ENCODE measurements around the gene MPZL1. TPM values are rescaled to one million over a fixed set of nuclear protein-coding genes. Genes with fewer than 3 reads are reported as not detected.

Gene MPZL1
- total and polyA plus RNA-seq, 2 of the 8 experiments (the other 6 are each of a cell fraction or from before 2014, with no cell fraction given) = 37.8 to 120 TPM

DNA sequence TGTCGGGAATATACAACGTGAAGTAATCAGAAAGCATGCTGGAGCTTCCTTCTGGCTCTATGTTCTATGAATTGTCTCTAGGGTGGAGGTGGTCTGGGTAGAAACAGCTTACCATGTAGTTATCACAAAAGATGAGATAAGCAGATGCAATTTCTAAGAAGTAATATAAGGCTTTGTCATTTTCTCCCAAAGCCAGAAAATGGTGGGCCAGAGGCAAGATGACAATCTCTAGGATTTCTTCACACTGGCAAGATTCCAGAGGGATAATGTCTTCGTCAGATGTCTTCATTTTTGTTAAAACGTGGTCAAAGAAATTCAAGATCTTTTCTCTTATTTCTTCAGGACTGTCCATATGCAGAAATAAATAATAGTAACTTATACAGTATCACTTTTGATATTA, 114.4 kb downstream of the MPZL1 start:
- no peak overlapping the region for H3K18ac ChIP-seq (ENCODE audit: extremely low read depth, low read length)
- no peak overlapping the region for H2BK12ac ChIP-seq (ENCODE audit: low read depth, low read length)
- no peak overlapping the region for H3K4ac ChIP-seq (replicated peaks; ENCODE audit: insufficient read length, low read depth, low read length)
- H3K9me3 ChIP-seq (ENCODE audit: insufficient read depth in 2 of 2, low read depth in 1 of 2, low read length in 1 of 2) = no peaks in the 10 kb centered on the region
- no peak overlapping the region for H3K9ac ChIP-seq (replicated peaks in 1 of 4; ENCODE audit: extremely low read depth in 1 of 4, low read depth in 3 of 4, low read length in 3 of 4)
- H2AK5ac ChIP-seq (ENCODE audit: low read depth, low read length) = no peak overlapping the region
- H2BK120ac ChIP-seq (replicated peaks; ENCODE audit: low read depth, low read length) = no peak overlapping the region
- no peak overlapping the region for H2BK20ac ChIP-seq (ENCODE audit: low read length)
- no peak overlapping the region for H4K8ac ChIP-seq (ENCODE audit: extremely low read depth, insufficient read depth, low read length)
- no peak overlapping the region for H3K4me2 ChIP-seq (ENCODE audit: insufficient read depth in 1 of 2, low read depth in 2 of 2, low read length in 2 of 2)
- H3K36me3 ChIP-seq (ENCODE audit: control insufficient read depth in 2 of 4, insufficient read depth in 4 of 4, low read length in 3 of 4) = no peaks in the 10 kb centered on the region
- no peaks in the 10 kb centered on the region for H3K79me1 ChIP-seq (ENCODE audit: low read depth, low read length)
- DNase-seq (ENCODE audit: low read depth in 1 of 2, low spot score in 2 of 2) = no peak
- no peak overlapping the region for H3K27ac ChIP-seq (ENCODE audit: low read depth, low read length)
- 85% methylated on average over 4 of the region's 4 CpGs; no CpG with 5 or more reads in 1 of the 2 experiments for WGBS, 2 experiments (ENCODE audit: extremely low coverage in 1 of 2, insufficient coverage in 1 of 2, insufficient read length in 1 of 2, insufficient replicate concordance in 2 of 2, low coverage in 1 of 2, low lambda C conversion rate in 2 of 2, missing lambda C conversion rate in 1 of 2)
- H3K23ac ChIP-seq (ENCODE audit: insufficient read length) = no peak overlapping the region
- no peaks in the 10 kb centered on the region for H3K4me1 ChIP-seq (replicated peaks in 1 of 4; ENCODE audit: control insufficient read depth in 3 of 4, insufficient read depth in 4 of 4, low read length in 3 of 4)
- no peak overlapping the region for H2BK5ac ChIP-seq (ENCODE audit: low read depth, low read length)
- H2BK15ac ChIP-seq (ENCODE audit: low read length) = no peak overlapping the region
- POLR2A ChIA-PET (ENCODE audit: partially characterized antibody) = no interaction called here
- H4K5ac ChIP-seq (ENCODE audit: insufficient read length, low read depth, low read length) = no peak overlapping the region
- no peak for FAIRE-seq
- H3K27me3 ChIP-seq (replicated peaks in 1 of 4; ENCODE audit: control insufficient read depth in 3 of 4, extremely low read depth in 1 of 4, insufficient read depth in 3 of 4, low read length in 3 of 4) = no peaks in the 10 kb centered on the region
- H4K20me1 ChIP-seq (replicated peaks in 1 of 2; ENCODE audit: control insufficient read depth in 1 of 2, insufficient read depth in 2 of 2, low read length in 2 of 2) = no peaks in the 10 kb centered on the region
- no peak overlapping the region for H3K14ac ChIP-seq (ENCODE audit: insufficient read length)
- CTCF ChIA-PET (ENCODE audit: partially characterized antibody) = interaction anchor here (0.7 kb wide), 1 partner anchor 142 kb away, joined by 3 read pairs; no protein-coding TSS in a partner anchor
- H3K23me2 ChIP-seq (ENCODE audit: low read depth, low read length) = no peaks in the 10 kb centered on the region
- H2AFZ ChIP-seq (ENCODE audit: low read length) = no peak overlapping the region
- H3K79me2 ChIP-seq (ENCODE audit: control insufficient read depth in 1 of 2, insufficient read depth in 2 of 2, low read length in 2 of 2) = no peaks in the 10 kb centered on the region
- H4K91ac ChIP-seq (replicated peaks; ENCODE audit: insufficient read length, low read length) = no peak overlapping the region
- no peak overlapping the region for H3K56ac ChIP-seq (replicated peaks; ENCODE audit: insufficient read length, low read depth, low read length)
- no peak overlapping the region for H3K4me3 ChIP-seq (ENCODE audit: extremely low read depth in 1 of 4, insufficient read depth in 2 of 4, low read depth in 3 of 4, low read length in 4 of 4)
- TF ChIP-seq EZH2 (IDR thresholded peaks at IDR 0.05; ENCODE audit: low read depth, low read length, severe bottlenecking) (no peak), EP300 (IDR thresholded peaks at IDR 0.05; ENCODE audit: borderline replicate concordance in 1 of 2, low read depth in 2 of 2, low read length in 2 of 2) (no peak), RNF2 (IDR thresholded peaks at IDR 0.05; ENCODE audit: borderline replicate concordance, low read depth, low read length, missing control alignments, poor library complexity, severe bottlenecking) (no peak), BRCA1 (IDR thresholded peaks at IDR 0.05; ENCODE audit: low read depth, low read length) (no peak), SUZ12 (IDR thresholded peaks at IDR 0.05; ENCODE audit: low read length) (no peak), ASH2L (IDR thresholded peaks at IDR 0.05; ENCODE audit: low read length) (no peak), RAD21 (IDR thresholded peaks at IDR 0.05 in 1 of 2, conservative IDR thresholded peaks at IDR 0.05 in 1 of 2; ENCODE audit: low read depth in 2 of 2, low read length in 2 of 2) (no peak), CHD1 (IDR thresholded peaks at IDR 0.05; ENCODE audit: low read depth, low read length) (no peak), JUND (IDR thresholded peaks at IDR 0.05; ENCODE audit: low read length) (no peak), SIRT6 (IDR thresholded peaks at IDR 0.05; ENCODE audit: low read length) (no peak), RXRA (IDR thresholded peaks at IDR 0.05; ENCODE audit: insufficient read depth, low read depth, low read length) (no peak), KDM1A (IDR thresholded peaks at IDR 0.05; ENCODE audit: borderline replicate concordance, low read length) (no peak), SP2 (IDR thresholded peaks at IDR 0.05; ENCODE audit: low read length) (no peak)
- TF ChIP-seq, protein P1, sequence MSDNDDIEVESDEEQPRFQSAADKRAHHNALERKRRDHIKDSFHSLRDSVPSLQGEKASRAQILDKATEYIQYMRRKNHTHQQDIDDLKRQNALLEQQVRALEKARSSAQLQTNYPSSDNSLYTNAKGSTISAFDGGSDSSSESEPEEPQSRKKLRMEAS (IDR thresholded peaks at IDR 0.05) = no peak
